ENCODE data around the gene SYNDIG1.

Gene SYNDIG1

GRCh38 chr20:24579475-24579874, 110.0 kb downstream of the SYNDIG1 start:
- H3K27ac ChIP-seq (replicated peaks), result no peak overlapping the region
- TF ChIP-seq, protein P1, sequence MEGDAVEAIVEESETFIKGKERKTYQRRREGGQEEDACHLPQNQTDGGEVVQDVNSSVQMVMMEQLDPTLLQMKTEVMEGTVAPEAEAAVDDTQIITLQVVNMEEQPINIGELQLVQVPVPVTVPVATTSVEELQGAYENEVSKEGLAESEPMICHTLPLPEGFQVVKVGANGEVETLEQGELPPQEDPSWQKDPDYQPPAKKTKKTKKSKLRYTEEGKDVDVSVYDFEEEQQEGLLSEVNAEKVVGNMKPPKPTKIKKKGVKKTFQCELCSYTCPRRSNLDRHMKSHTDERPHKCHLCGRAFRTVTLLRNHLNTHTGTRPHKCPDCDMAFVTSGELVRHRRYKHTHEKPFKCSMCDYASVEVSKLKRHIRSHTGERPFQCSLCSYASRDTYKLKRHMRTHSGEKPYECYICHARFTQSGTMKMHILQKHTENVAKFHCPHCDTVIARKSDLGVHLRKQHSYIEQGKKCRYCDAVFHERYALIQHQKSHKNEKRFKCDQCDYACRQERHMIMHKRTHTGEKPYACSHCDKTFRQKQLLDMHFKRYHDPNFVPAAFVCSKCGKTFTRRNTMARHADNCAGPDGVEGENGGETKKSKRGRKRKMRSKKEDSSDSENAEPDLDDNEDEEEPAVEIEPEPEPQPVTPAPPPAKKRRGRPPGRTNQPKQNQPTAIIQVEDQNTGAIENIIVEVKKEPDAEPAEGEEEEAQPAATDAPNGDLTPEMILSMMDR (IDR thresholded peaks at IDR 0.05; ENCODE audit: insufficient read depth, low read length), result no peak
- TF ChIP-seq SPI1 (IDR thresholded peaks at IDR 0.05; ENCODE audit: borderline replicate concordance, low read depth) (no peak), POLR2AphosphoS5 (IDR thresholded peaks at IDR 0.05; ENCODE audit: low read depth) (no peak), GABPA (IDR thresholded peaks at IDR 0.05; ENCODE audit: low read depth) (no peak)
- TF ChIP-seq, protein P2, sequence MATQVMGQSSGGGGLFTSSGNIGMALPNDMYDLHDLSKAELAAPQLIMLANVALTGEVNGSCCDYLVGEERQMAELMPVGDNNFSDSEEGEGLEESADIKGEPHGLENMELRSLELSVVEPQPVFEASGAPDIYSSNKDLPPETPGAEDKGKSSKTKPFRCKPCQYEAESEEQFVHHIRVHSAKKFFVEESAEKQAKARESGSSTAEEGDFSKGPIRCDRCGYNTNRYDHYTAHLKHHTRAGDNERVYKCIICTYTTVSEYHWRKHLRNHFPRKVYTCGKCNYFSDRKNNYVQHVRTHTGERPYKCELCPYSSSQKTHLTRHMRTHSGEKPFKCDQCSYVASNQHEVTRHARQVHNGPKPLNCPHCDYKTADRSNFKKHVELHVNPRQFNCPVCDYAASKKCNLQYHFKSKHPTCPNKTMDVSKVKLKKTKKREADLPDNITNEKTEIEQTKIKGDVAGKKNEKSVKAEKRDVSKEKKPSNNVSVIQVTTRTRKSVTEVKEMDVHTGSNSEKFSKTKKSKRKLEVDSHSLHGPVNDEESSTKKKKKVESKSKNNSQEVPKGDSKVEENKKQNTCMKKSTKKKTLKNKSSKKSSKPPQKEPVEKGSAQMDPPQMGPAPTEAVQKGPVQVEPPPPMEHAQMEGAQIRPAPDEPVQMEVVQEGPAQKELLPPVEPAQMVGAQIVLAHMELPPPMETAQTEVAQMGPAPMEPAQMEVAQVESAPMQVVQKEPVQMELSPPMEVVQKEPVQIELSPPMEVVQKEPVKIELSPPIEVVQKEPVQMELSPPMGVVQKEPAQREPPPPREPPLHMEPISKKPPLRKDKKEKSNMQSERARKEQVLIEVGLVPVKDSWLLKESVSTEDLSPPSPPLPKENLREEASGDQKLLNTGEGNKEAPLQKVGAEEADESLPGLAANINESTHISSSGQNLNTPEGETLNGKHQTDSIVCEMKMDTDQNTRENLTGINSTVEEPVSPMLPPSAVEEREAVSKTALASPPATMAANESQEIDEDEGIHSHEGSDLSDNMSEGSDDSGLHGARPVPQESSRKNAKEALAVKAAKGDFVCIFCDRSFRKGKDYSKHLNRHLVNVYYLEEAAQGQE (IDR thresholded peaks at IDR 0.05; ENCODE audit: insufficient replicate concordance, low read depth), result no peak
- H3K4me3 ChIP-seq (replicated peaks; ENCODE audit: insufficient read depth, low read length), result no peak overlapping the region
- no peaks in the 10 kb centered on the region for H3K27me3 ChIP-seq (ENCODE audit: insufficient read depth, poor library complexity, severe bottlenecking)
- DNase-seq (ENCODE audit: low read depth in 1 of 2, low spot score in 1 of 2), result no peak

DNA sequence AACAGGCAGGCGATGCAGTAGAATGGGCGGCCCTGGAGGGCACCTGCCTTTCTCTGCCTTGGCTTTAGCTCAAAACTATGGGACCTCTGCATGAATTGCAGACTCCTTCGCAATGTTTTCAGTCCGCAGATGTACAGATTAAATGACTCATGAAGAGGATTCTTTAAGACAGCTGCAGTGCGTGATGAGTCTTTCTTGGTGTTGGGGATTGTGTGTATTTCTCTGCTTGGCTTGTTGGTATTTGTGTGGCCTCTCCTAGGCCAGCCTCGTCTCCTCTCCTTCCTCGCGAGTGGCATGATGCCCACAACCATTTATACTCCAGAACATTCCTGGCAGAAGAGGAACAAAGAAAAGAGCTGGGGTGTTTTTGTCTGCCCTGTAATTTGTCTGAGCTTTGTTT, 110.6 kb downstream of the SYNDIG1 start:
- TF ChIP-seq, protein P2 (IDR thresholded peaks at IDR 0.05; ENCODE audit: insufficient replicate concordance, low read depth), result no peak
- TF ChIP-seq SPI1 (IDR thresholded peaks at IDR 0.05; ENCODE audit: borderline replicate concordance, low read depth) (no peak), POLR2AphosphoS5 (IDR thresholded peaks at IDR 0.05; ENCODE audit: low read depth) (no peak), GABPA (IDR thresholded peaks at IDR 0.05; ENCODE audit: low read depth) (no peak)
- TF ChIP-seq, protein P1 (IDR thresholded peaks at IDR 0.05; ENCODE audit: insufficient read depth, low read length), result no peak
- Histone ChIP-seq H3K27me3 (ENCODE audit: insufficient read depth, poor library complexity, severe bottlenecking) (no peaks in the 10 kb centered on the region), H3K27ac (replicated peaks) (no peak overlapping the region), H3K4me3 (replicated peaks; ENCODE audit: insufficient read depth, low read length) (no peak overlapping the region)
- DNase-seq (ENCODE audit: low read depth in 1 of 2, low spot score in 1 of 2), result no peak

- Histone ChIP-seq H3K27me3 (ENCODE audit: insufficient read depth, poor library complexity, severe bottlenecking) (no peaks in the 10 kb centered on the region), H3K4me3 (replicated peaks; ENCODE audit: insufficient read depth, low read length) (no peak overlapping the region), H3K27ac (replicated peaks) (no peak overlapping the region)
- no peak for DNase-seq (ENCODE audit: low read depth in 1 of 2, low spot score in 1 of 2)
- TF ChIP-seq GABPA (IDR thresholded peaks at IDR 0.05; ENCODE audit: low read depth) (no peak), SPI1 (IDR thresholded peaks at IDR 0.05; ENCODE audit: borderline replicate concordance, low read depth) (no peak), POLR2AphosphoS5 (IDR thresholded peaks at IDR 0.05; ENCODE audit: low read depth) (no peak)
- TF ChIP-seq, protein P2 (IDR thresholded peaks at IDR 0.05; ENCODE audit: insufficient replicate concordance, low read depth), result no peak
- TF ChIP-seq, protein P1 (IDR thresholded peaks at IDR 0.05; ENCODE audit: insufficient read depth, low read length), result no peak
These were observed 111.4 kb downstream of the SYNDIG1 start for GRCh38 chr20:24580855-24581254.
